Nephron (organoid): ENCODE data around the gene ANKRD34C.
"Not testable (repeated sequence)": the region's sequence is repeated elsewhere in the genome, so short reads cannot be mapped to it uniquely, and the experiment has no call there.

ENCODE experiments used
- H3K27ac Mint-ChIP-seq, 3 experiments: 2 replicates each; pipeline ENCODE4 v1.8.0; 2020; ENCODE audit warnings: mixed read lengths in 3 of 3, mild to moderate bottlenecking in 2 of 3, moderate library complexity in 1 of 3
- H3K27me3 Mint-ChIP-seq: 2 replicates; pipeline ENCODE4 v1.8.0; 2021; ENCODE audit warnings: low read depth, mild to moderate bottlenecking, moderate library complexity, mixed read lengths
- H3K36me3 Mint-ChIP-seq: 2 replicates; pipeline ENCODE4 v1.8.0; 2020; ENCODE audit warnings: low read depth, mixed read lengths
- H3K4me1 Mint-ChIP-seq: 2 replicates; pipeline ENCODE4 v1.8.0; 2020; ENCODE audit warnings: mixed read lengths
- H3K4me3 Mint-ChIP-seq, 3 experiments: 2 replicates each; pipeline ENCODE4 v1.8.0; 2020; ENCODE audit warnings: mild to moderate bottlenecking in 3 of 3, mixed read lengths in 3 of 3, moderate library complexity in 2 of 3
- H3K9me3 Mint-ChIP-seq: 2 replicates; pipeline ENCODE4 v1.8.0; 2020; ENCODE audit warnings: mixed read lengths
- TF ChIP-seq, protein P1 (sequence below), 3 experiments: fragments of 200-600 bp; sonication (generic); IDR thresholded peaks; one replicate each; pipeline ENCODE4 v1.5.0; 2021; ENCODE audit warnings: antibody characterized with exemption in 3 of 3; ENCODE audit not compliant: unreplicated experiment in 3 of 3

The ANKRD34C gene

DNA sequence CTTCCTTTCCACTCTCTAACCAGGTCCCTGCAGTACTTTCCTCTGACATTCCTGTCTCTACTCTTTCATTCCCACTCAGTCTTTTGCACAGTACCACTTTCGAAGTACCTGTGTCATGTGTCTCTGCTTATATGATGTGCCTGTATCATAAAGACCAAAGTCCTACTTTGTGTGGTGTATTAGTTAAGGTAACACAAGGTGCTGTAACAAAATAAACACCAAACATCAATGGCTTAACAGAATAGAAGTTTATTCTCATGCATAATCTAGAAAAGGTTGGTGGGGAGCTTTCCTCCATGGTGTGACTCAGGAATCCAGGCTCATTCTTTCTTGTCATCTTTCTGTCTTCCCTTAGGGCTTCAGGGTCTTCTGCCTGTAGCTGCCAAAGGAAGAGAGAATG is 31.7 kb downstream of the ANKRD34C start:
- H3K4me3 Mint-ChIP-seq, result peak overlapping the region; percentile 12 to 62 (median 47)
- peaks cover 15% of the 10 kb centered on the region for H3K27me3 Mint-ChIP-seq
- H3K27ac Mint-ChIP-seq, result no peak overlapping the region
- TF ChIP-seq, protein P1, sequence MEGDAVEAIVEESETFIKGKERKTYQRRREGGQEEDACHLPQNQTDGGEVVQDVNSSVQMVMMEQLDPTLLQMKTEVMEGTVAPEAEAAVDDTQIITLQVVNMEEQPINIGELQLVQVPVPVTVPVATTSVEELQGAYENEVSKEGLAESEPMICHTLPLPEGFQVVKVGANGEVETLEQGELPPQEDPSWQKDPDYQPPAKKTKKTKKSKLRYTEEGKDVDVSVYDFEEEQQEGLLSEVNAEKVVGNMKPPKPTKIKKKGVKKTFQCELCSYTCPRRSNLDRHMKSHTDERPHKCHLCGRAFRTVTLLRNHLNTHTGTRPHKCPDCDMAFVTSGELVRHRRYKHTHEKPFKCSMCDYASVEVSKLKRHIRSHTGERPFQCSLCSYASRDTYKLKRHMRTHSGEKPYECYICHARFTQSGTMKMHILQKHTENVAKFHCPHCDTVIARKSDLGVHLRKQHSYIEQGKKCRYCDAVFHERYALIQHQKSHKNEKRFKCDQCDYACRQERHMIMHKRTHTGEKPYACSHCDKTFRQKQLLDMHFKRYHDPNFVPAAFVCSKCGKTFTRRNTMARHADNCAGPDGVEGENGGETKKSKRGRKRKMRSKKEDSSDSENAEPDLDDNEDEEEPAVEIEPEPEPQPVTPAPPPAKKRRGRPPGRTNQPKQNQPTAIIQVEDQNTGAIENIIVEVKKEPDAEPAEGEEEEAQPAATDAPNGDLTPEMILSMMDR (IDR thresholded peaks at IDR 0.05; ENCODE audit: unreplicated experiment in 3 of 3), result no peak
- peaks cover 61% of the 10 kb centered on the region for H3K36me3 Mint-ChIP-seq
- H3K9me3 Mint-ChIP-seq, result peaks cover 1% of the 10 kb centered on the region
- peaks cover 16% of the 10 kb centered on the region for H3K4me1 Mint-ChIP-seq

DNA sequence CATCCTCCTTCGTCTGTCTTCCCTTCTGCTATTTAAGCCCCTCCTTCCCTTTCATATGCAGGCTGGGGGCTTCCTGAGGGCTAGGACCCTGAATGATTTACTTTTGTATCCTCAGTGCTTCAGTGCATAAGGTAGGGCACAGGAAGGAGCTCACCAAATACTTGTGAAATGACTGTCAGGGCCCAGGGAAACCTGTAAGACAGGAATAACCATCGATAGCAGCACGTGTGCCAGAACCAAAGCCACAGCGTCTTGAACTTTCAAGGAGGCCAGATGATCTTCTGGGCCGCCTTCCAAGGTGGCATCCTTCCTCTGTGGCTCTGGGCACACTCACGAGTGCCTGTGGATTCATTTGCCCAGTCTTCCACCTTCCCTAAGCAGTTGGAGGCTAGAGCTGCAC is 32.3 kb downstream of the ANKRD34C start:
- peaks cover 68% of the 10 kb centered on the region for H3K36me3 Mint-ChIP-seq
- no peak overlapping the region for H3K27ac Mint-ChIP-seq
- TF ChIP-seq, protein P1 (IDR thresholded peaks at IDR 0.05; ENCODE audit: unreplicated experiment in 3 of 3), result no peak
- H3K4me3 Mint-ChIP-seq, result peak overlapping the region in 1 of 3 experiments; percentile 39
- H3K27me3 Mint-ChIP-seq, result peaks cover 8% of the 10 kb centered on the region
- H3K9me3 Mint-ChIP-seq, result peaks cover 6% of the 10 kb centered on the region
- H3K4me1 Mint-ChIP-seq, result peaks cover 16% of the 10 kb centered on the region

DNA sequence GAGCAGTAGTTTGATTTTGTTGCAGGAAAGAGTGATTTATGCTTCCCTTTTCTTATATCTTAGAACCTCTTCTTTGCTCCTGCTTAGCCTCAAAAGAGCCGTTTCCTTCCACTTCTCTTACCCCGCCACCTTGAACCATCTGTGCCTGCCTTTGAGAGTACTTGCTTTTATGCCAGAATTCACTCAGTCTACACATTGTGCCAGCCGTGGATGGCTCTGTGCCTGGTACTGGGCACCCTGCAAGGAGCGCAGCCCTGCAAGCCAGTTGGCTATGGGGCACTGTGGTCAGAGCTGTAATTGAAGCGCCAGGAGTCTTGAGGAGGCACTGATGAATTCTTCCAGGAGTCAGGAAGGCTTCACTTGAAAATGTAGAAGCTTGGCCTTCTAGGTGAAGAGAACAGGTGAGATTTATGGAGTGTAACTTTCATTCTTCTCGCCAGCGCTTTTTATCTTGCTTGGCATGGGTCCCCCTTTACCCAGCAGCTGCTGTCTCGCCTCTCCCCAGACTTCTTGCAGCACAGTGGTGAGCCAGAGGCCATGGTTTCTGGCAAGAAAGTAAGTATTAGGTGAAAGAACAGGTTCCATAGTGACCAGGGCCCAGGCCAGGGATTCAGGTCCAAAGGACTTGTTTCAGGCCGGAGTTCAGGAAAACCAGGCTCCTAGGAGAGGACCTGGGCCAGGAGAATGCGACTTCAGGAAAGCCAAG is 33.3 kb downstream of the ANKRD34C start:
- peaks cover 10% of the 10 kb centered on the region for H3K4me1 Mint-ChIP-seq
- no peak overlapping the region for H3K4me3 Mint-ChIP-seq
- TF ChIP-seq, protein P1 (IDR thresholded peaks at IDR 0.05; ENCODE audit: unreplicated experiment in 3 of 3), result no peak
- no peak overlapping the region for H3K27ac Mint-ChIP-seq
- peaks cover 6% of the 10 kb centered on the region for H3K9me3 Mint-ChIP-seq
- peaks cover 77% of the 10 kb centered on the region for H3K36me3 Mint-ChIP-seq
- no peaks in the 10 kb centered on the region for H3K27me3 Mint-ChIP-seq

DNA sequence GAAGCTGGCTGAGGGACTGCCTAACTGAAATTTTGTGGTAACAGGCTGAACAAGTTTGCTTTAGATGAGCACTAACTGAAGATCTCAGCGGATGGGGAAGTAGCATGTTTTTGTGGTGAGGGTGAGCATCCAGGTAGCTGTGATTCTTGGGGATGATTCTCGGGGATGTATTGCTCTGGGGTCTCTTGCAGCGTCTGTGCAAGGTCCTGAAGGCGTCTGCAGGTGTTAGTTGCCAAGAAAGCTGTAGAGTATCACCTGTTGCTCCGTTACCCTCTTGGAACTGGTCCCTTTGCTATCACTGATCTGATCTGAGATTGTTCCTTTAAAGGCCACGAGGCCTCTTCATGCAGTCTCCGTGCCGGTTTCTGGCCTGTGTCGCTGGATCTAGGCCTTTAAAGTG is 34.3 kb downstream of the ANKRD34C start:
- TF ChIP-seq, protein P1 (IDR thresholded peaks at IDR 0.05; ENCODE audit: unreplicated experiment in 3 of 3), result no peak
- Mint-ChIP-seq H3K27ac (no peak overlapping the region), H3K27me3 (no peaks in the 10 kb centered on the region), H3K36me3 (peaks cover 86% of the 10 kb centered on the region), H3K4me3 (no peak overlapping the region), H3K9me3 (peaks cover 6% of the 10 kb centered on the region), H3K4me1 (peaks cover 6% of the 10 kb centered on the region)

DNA sequence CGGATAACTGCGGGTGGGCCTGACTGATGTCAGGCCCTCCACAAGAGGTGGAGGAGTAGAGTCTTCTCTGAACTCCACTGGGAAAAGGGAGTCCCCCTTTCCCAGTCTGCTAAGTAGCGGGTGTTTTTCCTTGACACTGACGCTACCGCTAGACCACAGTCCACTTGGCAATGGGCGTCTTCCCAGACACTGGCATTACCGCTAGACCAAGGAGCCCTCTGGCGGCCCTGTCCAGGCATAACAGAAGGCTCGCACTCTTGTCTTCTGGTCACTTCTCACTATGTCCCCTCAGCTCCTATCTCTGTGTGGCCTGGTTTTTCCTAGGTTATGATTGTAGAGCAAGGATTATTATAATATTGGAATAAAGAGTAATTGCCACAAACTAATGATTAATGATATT is 37.5 kb downstream of the ANKRD34C start:
- not testable (repeated sequence) for H3K9me3 Mint-ChIP-seq, H3K4me1 Mint-ChIP-seq, H3K27ac Mint-ChIP-seq, H3K4me3 Mint-ChIP-seq, H3K27me3 Mint-ChIP-seq
- H3K36me3 Mint-ChIP-seq, result peaks cover 87% of the 10 kb centered on the region

DNA sequence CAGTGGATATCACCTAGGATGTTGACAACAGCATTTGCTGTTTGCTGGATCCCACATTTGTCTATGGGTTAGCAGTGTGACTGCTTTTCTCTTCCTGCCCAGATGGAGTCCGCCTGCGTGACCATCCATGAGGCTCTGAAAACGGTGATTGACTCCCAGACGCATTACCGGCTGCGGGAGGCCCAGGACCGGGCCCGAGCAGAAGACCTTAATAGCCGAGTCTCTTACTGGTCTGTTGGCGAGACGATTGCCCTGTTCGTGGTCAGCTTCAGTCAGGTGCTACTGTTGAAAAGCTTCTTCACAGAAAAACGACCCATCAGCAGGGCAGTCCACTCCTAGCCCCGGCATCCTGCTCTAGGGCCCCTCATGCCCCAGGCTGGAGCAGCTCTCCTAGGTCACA is 39.4 kb downstream of the ANKRD34C start:
- peaks cover 82% of the 10 kb centered on the region for H3K36me3 Mint-ChIP-seq
- no peaks in the 10 kb centered on the region for H3K27me3 Mint-ChIP-seq
- TF ChIP-seq, protein P1 (IDR thresholded peaks at IDR 0.05; ENCODE audit: unreplicated experiment in 3 of 3), result no peak
- no peaks in the 10 kb centered on the region for H3K4me1 Mint-ChIP-seq
- H3K27ac Mint-ChIP-seq, result no peak overlapping the region
- peaks cover 6% of the 10 kb centered on the region for H3K9me3 Mint-ChIP-seq
- no peak overlapping the region for H3K4me3 Mint-ChIP-seq
